NOMO-1 (cell line): ENCODE results near the gene GNB1L.

Experiments
- DNase-seq, 2 experiments: peaks; one replicate each; lab custom pipeline; 2025; ENCODE audit not compliant: unreplicated experiment in 2 of 2; lab: John Stamatoyannopoulos, UW

Gene GNB1L

GRCh38 chr22:19740586-19740985 lies 114.1 kb downstream of the GNB1L start:
- no peak for DNase-seq

- no peak for DNase-seq
These were observed 114.7 kb downstream of the GNB1L start for GRCh38 chr22:19739911-19740449.

GRCh38 chr22:19739448-19739895 lies 115.2 kb downstream of the GNB1L start:
- DNase-seq: no peak

DNA sequence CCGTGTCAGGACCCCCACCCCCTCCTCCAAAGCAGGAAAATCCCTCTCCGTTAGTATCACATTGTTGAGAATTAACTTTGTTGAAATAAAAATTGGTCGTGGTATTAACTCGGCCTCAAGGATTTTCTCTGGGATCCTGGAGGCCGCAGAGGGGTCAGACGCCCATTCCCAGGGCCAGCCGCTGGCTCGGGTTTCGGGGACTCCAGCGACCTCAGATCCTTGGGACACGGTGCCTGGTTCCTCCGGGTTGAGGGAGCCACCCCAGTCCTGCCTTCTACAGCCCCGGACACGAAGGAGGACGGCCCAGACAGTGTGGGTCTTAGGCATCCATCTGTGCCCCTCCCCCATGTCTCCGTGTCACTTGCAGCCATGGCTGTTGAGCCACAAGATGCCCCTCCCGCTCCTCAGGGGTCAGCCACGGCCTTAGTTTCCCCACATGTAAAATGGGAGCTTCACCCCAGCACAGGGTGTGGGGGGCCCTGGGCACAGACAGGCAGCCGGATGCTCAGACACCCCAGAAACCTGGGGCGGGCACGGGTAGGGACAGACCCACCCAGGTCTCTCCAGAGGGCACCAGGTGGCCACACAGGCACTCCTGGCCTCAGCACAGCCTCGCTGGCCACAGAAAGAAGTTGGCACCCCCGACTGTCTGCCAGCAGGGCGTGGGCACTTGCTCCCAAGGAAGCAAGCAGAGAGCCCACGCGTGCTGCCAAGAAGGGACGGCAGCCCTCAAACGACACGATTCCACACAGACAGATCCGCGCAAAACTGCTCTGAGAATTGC lies 115.8 kb downstream of the GNB1L start:
- DNase-seq: no peak

DNA sequence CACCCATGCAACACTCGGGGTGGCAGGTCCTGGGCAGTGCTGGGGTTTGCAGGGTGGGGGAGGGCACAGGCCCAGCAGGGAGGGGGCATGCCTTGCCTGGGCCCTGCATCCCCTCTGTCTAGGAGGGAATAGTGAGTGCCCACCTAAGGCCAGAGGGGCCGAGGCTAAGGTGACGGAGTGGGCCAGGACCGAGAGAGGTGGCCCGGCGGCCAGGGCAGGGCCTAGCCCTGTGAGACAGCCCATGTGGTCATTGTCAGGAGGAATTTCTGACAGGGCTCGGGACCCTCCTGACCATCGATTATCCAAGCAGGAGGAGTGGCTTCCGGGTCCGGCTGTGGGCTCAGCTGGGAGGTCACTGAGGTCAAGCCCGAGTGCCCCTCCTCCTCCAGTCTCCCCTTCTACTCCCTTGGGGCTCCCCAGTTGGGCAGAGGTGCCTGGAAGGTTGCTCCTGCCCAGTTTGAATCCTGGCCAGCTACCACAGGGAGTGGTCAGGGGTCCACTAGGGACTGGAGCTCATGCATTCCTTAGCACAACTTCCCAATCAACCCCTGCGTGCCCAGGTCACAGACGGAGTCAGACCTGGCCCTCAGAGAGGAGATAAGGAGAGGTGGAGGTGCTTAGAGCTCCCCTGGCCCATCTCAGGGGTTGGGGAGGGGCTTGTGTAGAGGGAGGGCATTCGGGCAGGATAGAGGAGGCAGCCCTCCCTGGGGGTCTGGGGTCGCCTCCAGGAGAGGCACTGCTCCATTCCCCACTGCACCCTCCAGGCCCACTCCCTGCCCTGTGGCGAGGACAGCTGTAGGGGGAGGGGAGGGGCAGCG lies 116.6 kb downstream of the GNB1L start:
- no peak for DNase-seq

DNA sequence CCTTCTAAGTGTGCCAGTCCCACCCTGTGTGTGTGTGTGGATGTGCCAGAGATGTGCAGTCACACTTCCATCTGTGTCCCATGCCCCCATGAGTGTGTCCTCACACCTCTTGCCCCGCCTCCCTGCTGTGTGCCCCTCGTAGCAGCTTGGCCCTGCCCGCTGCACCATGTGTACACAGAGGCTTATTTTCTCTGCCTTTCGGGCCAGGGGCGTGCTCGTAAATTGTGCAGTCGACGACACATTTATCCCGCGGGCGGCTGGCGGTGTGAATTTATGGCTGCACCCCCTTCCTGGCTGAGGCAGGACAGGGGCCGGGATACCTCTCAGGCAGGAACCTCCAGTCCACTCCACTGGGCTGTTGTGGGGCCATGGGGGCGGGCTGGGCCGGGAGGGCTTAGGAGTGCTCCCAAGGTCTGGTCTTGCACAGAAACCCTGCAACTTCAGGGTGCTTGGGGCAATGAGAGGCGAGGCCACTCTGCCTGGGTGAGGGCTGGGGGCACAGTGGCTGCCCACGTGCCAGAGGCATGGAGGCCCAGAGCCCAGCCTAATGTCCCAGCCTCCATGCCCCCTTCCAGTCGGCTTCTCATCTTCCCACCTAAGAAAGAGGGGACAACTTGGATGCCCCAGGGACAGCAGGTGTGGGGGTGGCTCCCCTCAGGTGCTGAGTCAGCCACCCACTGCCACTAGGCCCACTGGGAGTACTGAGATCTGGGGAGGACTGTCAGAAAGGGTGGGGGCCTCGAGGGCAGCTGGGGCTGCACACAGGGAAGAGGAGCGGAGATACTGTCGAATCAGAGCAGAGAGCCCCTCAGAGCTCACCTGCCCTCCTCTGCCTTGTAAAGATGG lies 118.8 kb downstream of the GNB1L start:
- DNase-seq: no peak

DNA sequence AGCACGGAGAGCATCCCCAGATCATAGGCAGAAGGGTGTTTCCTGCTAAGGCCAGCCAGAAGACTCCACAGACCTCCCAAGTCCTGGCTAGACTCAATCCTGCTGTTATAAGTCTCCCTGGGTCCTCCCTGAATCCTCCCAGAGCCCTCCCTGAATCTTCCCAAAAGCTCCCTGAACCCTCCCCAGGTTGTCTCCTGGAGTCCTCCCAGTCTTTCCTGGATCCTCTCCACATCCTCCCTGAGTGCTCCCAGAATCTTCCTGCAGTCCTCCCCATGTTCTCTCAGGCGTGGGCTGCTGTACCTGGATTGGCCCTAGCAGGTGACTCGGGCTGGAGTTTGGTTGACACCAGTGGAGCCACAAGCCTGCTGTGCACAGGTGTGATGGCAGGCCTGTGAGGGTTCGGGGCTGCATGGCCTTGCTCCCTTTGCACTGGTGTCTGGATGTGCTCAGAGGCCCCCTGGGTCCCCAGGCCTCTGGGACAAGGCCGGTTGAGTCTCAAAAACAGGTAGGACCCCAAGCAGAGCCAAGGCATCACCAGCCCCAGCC lies 119.8 kb downstream of the GNB1L start:
- DNase-seq: no peak

- no peak for DNase-seq
These were observed 120.5 kb downstream of the GNB1L start for GRCh38 chr22:19734163-19734562.

DNA sequence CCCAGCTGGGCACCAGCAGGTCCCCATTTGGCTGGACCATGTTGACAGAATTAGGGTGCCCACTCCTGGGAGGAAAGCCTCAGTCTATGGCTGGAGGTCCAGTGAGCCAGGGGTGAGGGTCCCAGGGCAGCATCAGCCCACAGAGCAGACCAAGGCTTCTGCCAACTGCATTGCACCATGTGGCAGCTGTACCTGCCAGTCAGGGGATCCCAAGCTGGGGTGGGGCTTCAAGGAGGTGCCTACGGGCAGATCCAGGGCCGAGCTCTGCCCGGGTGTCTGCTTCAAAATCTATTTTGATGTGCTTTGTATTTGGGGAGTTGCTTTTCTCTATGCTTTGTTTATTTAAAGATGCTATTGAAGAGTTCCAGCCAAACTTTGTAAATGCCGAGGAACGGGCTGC lies 120.9 kb downstream of the GNB1L start:
- DNase-seq: no peak
